NK-92 treated with Interleukin-12 subunit alpha and Interleukin-12 subunit beta, amount 100 ng/mL, for 24 hours (cell line): Measurements from ENCODE around the gene CDH23.

Experiments
- DNase-seq: peaks from one replicate; lab custom pipeline; 2025; lab: John Stamatoyannopoulos, UW

CDH23 gene

GRCh38 chr10:71744897-71745663 lies 348.4 kb downstream of the CDH23 start:
- DNase-seq = no peak

- DNase-seq = no peak
These were observed 349.0 kb downstream of the CDH23 start for GRCh38 chr10:71745664-71746250.

GRCh38 chr10:71746344-71747037 lies 349.8 kb downstream of the CDH23 start:
- no peak for DNase-seq

GRCh38 chr10:71747039-71747531 lies 350.4 kb downstream of the CDH23 start:
- DNase-seq = no peak

- no peak for DNase-seq
These were observed 351.1 kb downstream of the CDH23 start for GRCh38 chr10:71747551-71748523.

GRCh38 chr10:71748671-71749191 lies 352.0 kb downstream of the CDH23 start:
- peak; percentile 42 for DNase-seq

GRCh38 chr10:71749396-71749795 lies 352.7 kb downstream of the CDH23 start:
- DNase-seq = no peak

- no peak for DNase-seq
These were observed 353.6 kb downstream of the CDH23 start for GRCh38 chr10:71750124-71750841.

GRCh38 chr10:71750986-71751385 lies 354.3 kb downstream of the CDH23 start:
- DNase-seq = no peak

- no peak for DNase-seq
These were observed 354.9 kb downstream of the CDH23 start for GRCh38 chr10:71751515-71752224.

- no peak for DNase-seq
These were observed 355.8 kb downstream of the CDH23 start for GRCh38 chr10:71752391-71753090.

GRCh38 chr10:71753091-71753959 lies 356.6 kb downstream of the CDH23 start:
- no peak for DNase-seq

GRCh38 chr10:71753960-71754505 lies 357.3 kb downstream of the CDH23 start:
- DNase-seq = no peak

- DNase-seq = no peak
These were observed 357.8 kb downstream of the CDH23 start for GRCh38 chr10:71754562-71754961.

- no peak for DNase-seq
These were observed 358.6 kb downstream of the CDH23 start for GRCh38 chr10:71755179-71755879.

GRCh38 chr10:71756311-71757191 lies 359.8 kb downstream of the CDH23 start:
- no peak for DNase-seq
